Measurements from ENCODE around the gene KCNK4.
A peak's percentile ranks its signal among the peaks of the same experiment; 100 is the strongest.

KCNK4 gene

GRCh38 chr11:64343767-64344559 is 52.9 kb downstream of the KCNK4 start:
- TF ChIP-seq CTCF (IDR thresholded peaks at IDR 0.05; ENCODE audit: insufficient read depth, low read length, missing control alignments) = peak; percentile 25
- H3K4me3 ChIP-seq (ENCODE audit: low read depth, low read length) = no peak overlapping the region
- POLR2A ChIA-PET = no interaction called here
- CTCF ChIA-PET = interaction anchor here (0.8 to 21.8 kb wide), 6 partner anchors 5 to 138 kb away, joined by 3 to 414 read pairs (median 12); partner anchors contain the start of genes CATSPERZ, CCDC88B, ESRRA and PRDX5
- no peak for DNase-seq (ENCODE audit: low read depth, low spot score)

DNA sequence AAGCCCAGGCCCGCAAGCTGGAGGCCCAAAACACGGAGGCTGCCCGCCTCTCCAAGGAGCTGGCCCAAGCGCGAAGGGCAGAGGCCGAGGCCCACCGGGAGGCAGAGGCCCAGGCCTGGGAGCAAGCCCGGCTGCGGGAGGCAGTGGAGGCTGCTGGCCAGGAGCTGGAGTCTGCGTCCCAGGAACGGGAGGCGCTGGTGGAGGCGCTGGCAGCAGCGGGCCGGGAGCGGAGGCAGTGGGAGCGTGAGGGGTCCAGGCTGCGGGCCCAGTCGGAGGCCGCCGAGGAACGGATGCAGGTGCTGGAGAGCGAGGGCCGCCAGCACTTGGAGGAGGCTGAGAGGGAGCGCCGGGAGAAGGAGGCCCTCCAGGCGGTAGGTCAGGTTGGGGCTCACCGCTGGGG is 53.7 kb downstream of the KCNK4 start:
- TF ChIP-seq CTCF (IDR thresholded peaks at IDR 0.05; ENCODE audit: insufficient read depth, low read length, missing control alignments) = no peak
- POLR2A ChIA-PET = no interaction called here
- CTCF ChIA-PET = interaction anchor here (2.0 to 21.8 kb wide), 4 partner anchors 5 to 41 kb away, joined by 11 to 414 read pairs (median 214); partner anchors contain the start of genes CCDC88B, PRDX5, RPS6KA4 and TRMT112
- H3K4me3 ChIP-seq (ENCODE audit: low read depth, low read length) = no peak overlapping the region
- no peak for DNase-seq (ENCODE audit: low read depth, low spot score)

DNA sequence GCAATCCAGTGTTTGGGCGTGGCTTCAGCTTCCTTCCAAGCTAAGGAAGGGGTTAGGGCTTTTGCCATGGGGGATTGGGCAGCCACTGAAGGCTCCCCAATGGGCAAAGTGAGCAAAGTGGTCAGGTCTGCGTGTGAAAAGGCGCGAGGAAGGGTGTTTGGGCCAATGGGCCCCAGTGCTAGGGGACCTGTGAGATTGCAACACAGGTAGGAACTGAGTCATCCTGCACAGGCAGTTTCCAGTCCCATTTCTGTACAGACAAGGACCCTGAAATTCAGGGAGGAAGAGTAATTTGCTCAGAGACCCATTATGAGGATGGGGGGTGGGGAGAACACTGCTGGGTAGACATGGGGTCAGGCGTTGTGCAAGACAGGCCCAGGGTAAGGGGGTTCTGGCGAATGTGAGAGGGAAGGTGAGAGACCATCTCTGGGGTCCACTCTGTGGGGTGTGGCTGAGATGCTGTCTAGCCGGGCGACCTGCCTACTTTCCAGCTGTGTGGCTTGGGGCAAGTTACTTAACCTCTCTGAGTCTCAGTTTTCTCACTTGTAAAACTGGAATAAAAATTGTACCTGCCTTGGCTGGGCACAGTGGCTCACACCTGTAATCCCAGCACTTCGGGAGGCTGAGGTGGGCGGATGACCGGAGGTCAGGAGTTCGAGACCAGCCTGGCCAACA is 56.2 kb downstream of the KCNK4 start:
- no peak overlapping the region for H3K4me3 ChIP-seq (ENCODE audit: low read depth, low read length)
- ChIA-PET POLR2A (no interaction called here), CTCF (interaction anchor here (12.3 to 21.8 kb wide), 3 partner anchors 4 to 44 kb away, joined by 127 to 414 read pairs (median 414); partner anchors contain the start of genes CCDC88B, ESRRA and RPS6KA4)
- TF ChIP-seq CTCF (IDR thresholded peaks at IDR 0.05; ENCODE audit: insufficient read depth, low read length, missing control alignments) = no peak
- DNase-seq (ENCODE audit: low read depth, low spot score) = no peak

GRCh38 chr11:64348383-64349024 is 57.4 kb downstream of the KCNK4 start:
- DNase-seq (ENCODE audit: low read depth, low spot score) = no peak
- ChIA-PET CTCF (interaction anchor here (0.7 to 21.8 kb wide), 4 partner anchors 3 to 45 kb away, joined by 3 to 414 read pairs (median 270); partner anchors contain the start of genes CCDC88B, ESRRA and RPS6KA4), POLR2A (interaction anchor here (0.7 kb wide), 1 partner anchor 346 kb away, joined by 3 read pairs; no protein-coding TSS in a partner anchor)
- H3K4me3 ChIP-seq (ENCODE audit: low read depth, low read length) = no peak overlapping the region
- no peak for TF ChIP-seq CTCF (IDR thresholded peaks at IDR 0.05; ENCODE audit: insufficient read depth, low read length, missing control alignments)

- DNase-seq (ENCODE audit: low read depth, low spot score) = no peak
- POLR2A ChIA-PET = no interaction called here
- CTCF ChIA-PET = interaction anchor here (0.7 to 21.8 kb wide), 4 partner anchors 2 to 45 kb away, joined by 3 to 414 read pairs (median 270); partner anchors contain the start of genes CCDC88B, ESRRA and RPS6KA4
- H3K4me3 ChIP-seq (ENCODE audit: low read depth, low read length) = no peak overlapping the region
- TF ChIP-seq CTCF (IDR thresholded peaks at IDR 0.05; ENCODE audit: insufficient read depth, low read length, missing control alignments) = no peak
Observed at GRCh38 chr11:64349025-64349387, 57.9 kb downstream of the KCNK4 start.
